HEK293T (cell line): ENCODE measurements around the gene DHX32.

Experiments
- LEF1 ChIP-seq: fragments of 450-650 bp; IDR thresholded peaks from 2 replicates; pipeline ENCODE4 v1.6.1; 2017; ENCODE audit warnings: mild to moderate bottlenecking, borderline replicate concordance
- SP1 ChIP-seq: fragments of 450-650 bp; IDR thresholded peaks from 2 replicates; pipeline ENCODE4 v1.6.1; 2017
- TARDBP ChIP-seq: fragments of 450-650 bp; IDR thresholded peaks from 2 replicates; pipeline ENCODE4 v1.6.1; 2016
- ZNF384 ChIP-seq: fragments of 450-650 bp; IDR thresholded peaks from 2 replicates; pipeline ENCODE4 v1.6.1; 2016

- no peak for TF ChIP-seq LEF1
- no peak for TF ChIP-seq TARDBP
- no peak for TF ChIP-seq SP1
- TF ChIP-seq ZNF384, result no peak
Measured at GRCh38 chr10:125817337-125817946, 63.6 kb downstream of the DHX32 start.
